CD4-positive, alpha-beta T cell (primary cell): ENCODE results near the gene ETV3L. TPM values are rescaled to one million over a fixed set of nuclear protein-coding genes. Genes with fewer than 3 reads are reported as not detected.

ENCODE experiments used
- ATAC-seq: fragments of 200-7000 bp; cut with Tn5 transposase; one replicate; pipeline ENCODE4 v1.10.0; 2022; ENCODE audit warnings: mild to moderate bottlenecking; ENCODE audit not compliant: poor library complexity
- CTCF ChIA-PET: fragments of 350-600 bp; sonication (Branson Sonifier 250); formaldehyde crosslinking; loops from one replicate; lab custom pipeline; 2021; ENCODE audit warnings: antibody characterized with exemption, inconsistent platforms; lab: Charles Lee
- POLR2A ChIA-PET: fragments of 350-600 bp; sonication (Branson Sonifier 250); formaldehyde crosslinking; loops from one replicate; lab custom pipeline; 2021; ENCODE audit warnings: antibody characterized with exemption, inconsistent platforms; lab: Charles Lee
- DNase-seq, 14 experiments: peaks; one replicate each; pipeline ENCODE4 v3.0.0-alpha.2; 2013 to 2020; ENCODE audit warnings: mixed read lengths in 2 of 14
- H3K27ac ChIP-seq, 2 donors: one replicate each; pipeline versions ENCODE4 v1.5.1 to v1.7.0; 2013; ENCODE audit warnings: low read length in 2 of 2, low read depth in 1 of 2, mild to moderate bottlenecking in 1 of 2
- H3K27me3 ChIP-seq, 2 experiments: 1 replicate in 1 of 2; 2 replicates in 1 of 2; pipeline versions ENCODE4 v1.6.1 to v1.7.0; 2013; ENCODE audit warnings: low read length in 2 of 2, control low read depth in 1 of 2, mild to moderate bottlenecking in 1 of 2, moderate library complexity in 1 of 2; ENCODE audit not compliant: insufficient read depth in 2 of 2, control insufficient read depth in 1 of 2
- H3K36me3 ChIP-seq: one replicate; pipeline ENCODE4 v1.6.1; 2013; ENCODE audit warnings: low read length, control low read depth; ENCODE audit not compliant: insufficient read depth
- H3K4me1 ChIP-seq: one replicate; pipeline ENCODE4 v1.6.1; 2013; ENCODE audit warnings: low read length, control low read depth; ENCODE audit not compliant: insufficient read depth
- H3K4me3 ChIP-seq: one replicate; pipeline ENCODE4 v1.5.1; 2013; ENCODE audit warnings: mild to moderate bottlenecking, low read length, moderate library complexity
- H3K9me3 ChIP-seq, 2 experiments: 1 replicate in 1 of 2; 2 replicates in 1 of 2; pipeline versions ENCODE4 v1.6.1 to v1.7.0; 2013; ENCODE audit warnings: low read length in 2 of 2, mild to moderate bottlenecking in 2 of 2, control low read depth in 1 of 2, moderate library complexity in 1 of 2; ENCODE audit not compliant: control insufficient read depth in 1 of 2, insufficient read depth in 1 of 2
- H3K27ac Mint-ChIP-seq: one replicate; pipeline ENCODE4 v1.8.0; 2020; ENCODE audit warnings: mixed read lengths
- H3K27me3 Mint-ChIP-seq: one replicate; pipeline ENCODE4 v1.8.0; 2021; ENCODE audit warnings: mixed read lengths
- H3K36me3 Mint-ChIP-seq: one replicate; pipeline ENCODE4 v1.8.0; 2021; ENCODE audit warnings: low read depth, mixed read lengths
- H3K4me1 Mint-ChIP-seq: one replicate; pipeline ENCODE4 v1.8.0; 2021; ENCODE audit warnings: low read depth, mixed read lengths
- H3K4me3 Mint-ChIP-seq: one replicate; pipeline ENCODE4 v1.8.0; 2020; ENCODE audit warnings: mild to moderate bottlenecking, mixed read lengths
- H3K9me3 Mint-ChIP-seq: one replicate; pipeline ENCODE4 v1.8.0; 2020; ENCODE audit warnings: mixed read lengths
- intact Hi-C, 2 experiments: fragments of 100-400 bp; cut with DNase I in 1 of 2; cut with micrococcal nuclease in 1 of 2; formaldehyde crosslinking; loops; one replicate each; pipeline versions ENCODE4 v1.15.1 to v1.9.0; 2023 to 2025; cut with DNase I, micrococcal nuclease
- total RNA-seq, 174 experiments: library from RNA in 2 of 174; stranded (reverse) in 2 of 174; gene quantifications; one replicate each; pipeline ENCODE4 v1.2.3 and lab custom pipeline; 2021 to 2026
- TF ChIP-seq, protein P1 (sequence below): fragments of 200-600 bp; IDR thresholded peaks from one replicate; pipeline ENCODE4 v1.8.0; 2022; ENCODE audit warnings: antibody characterized with exemption, mild to moderate bottlenecking

Gene ETV3L
- total RNA-seq, 2 experiments from 2014 or later = not detected

DNA sequence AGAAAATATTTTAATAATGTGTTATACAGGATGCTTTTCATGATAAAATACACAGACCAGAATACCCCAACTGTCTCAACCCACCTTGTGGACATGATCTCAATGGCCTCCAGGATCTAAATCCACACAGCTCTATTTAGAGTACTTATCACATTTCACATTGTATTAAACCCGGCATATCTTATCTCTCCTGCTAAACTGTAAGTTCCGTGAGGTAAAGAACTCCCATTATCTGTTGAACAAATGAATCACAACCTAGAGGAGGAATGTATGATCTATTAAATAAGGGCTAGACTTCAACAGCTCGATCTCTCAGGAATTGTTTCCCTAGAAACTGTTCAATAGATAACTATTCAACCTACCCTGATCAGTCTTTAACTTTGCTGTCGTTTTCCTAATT is 31.7 kb upstream of the ETV3L start:
- CTCF ChIA-PET = interaction anchor here (1.1 kb wide), 1 partner anchor 41 kb away, joined by 3 read pairs; no protein-coding TSS in a partner anchor
- Histone ChIP-seq H3K9me3 (no peaks in the 10 kb centered on the region), H3K4me3 (no peak overlapping the region), H3K4me1 (peaks cover 34% of the 10 kb centered on the region), H3K27ac (no peak overlapping the region), H3K36me3 (peaks cover 86% of the 10 kb centered on the region), H3K27me3 (no peaks in the 10 kb centered on the region)
- Mint-ChIP-seq H3K27me3 (no peaks in the 10 kb centered on the region), H3K4me3 (no peak overlapping the region), H3K4me1 (peaks cover 68% of the 10 kb centered on the region), H3K9me3 (no peaks in the 10 kb centered on the region), H3K36me3 (peaks cover 93% of the 10 kb centered on the region), H3K27ac (peak overlapping the region; percentile 65)
- TF ChIP-seq, protein P1, sequence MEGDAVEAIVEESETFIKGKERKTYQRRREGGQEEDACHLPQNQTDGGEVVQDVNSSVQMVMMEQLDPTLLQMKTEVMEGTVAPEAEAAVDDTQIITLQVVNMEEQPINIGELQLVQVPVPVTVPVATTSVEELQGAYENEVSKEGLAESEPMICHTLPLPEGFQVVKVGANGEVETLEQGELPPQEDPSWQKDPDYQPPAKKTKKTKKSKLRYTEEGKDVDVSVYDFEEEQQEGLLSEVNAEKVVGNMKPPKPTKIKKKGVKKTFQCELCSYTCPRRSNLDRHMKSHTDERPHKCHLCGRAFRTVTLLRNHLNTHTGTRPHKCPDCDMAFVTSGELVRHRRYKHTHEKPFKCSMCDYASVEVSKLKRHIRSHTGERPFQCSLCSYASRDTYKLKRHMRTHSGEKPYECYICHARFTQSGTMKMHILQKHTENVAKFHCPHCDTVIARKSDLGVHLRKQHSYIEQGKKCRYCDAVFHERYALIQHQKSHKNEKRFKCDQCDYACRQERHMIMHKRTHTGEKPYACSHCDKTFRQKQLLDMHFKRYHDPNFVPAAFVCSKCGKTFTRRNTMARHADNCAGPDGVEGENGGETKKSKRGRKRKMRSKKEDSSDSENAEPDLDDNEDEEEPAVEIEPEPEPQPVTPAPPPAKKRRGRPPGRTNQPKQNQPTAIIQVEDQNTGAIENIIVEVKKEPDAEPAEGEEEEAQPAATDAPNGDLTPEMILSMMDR = no peak
- ATAC-seq (no peak), DNase-seq (no peak)
- POLR2A ChIA-PET = no interaction called here
- intact Hi-C loops = loop anchor here in 1 of 2 experiments (10.0 kb wide), 1 partner anchor 316 kb away; the partner anchor contains the start of gene SH2D2A

DNA sequence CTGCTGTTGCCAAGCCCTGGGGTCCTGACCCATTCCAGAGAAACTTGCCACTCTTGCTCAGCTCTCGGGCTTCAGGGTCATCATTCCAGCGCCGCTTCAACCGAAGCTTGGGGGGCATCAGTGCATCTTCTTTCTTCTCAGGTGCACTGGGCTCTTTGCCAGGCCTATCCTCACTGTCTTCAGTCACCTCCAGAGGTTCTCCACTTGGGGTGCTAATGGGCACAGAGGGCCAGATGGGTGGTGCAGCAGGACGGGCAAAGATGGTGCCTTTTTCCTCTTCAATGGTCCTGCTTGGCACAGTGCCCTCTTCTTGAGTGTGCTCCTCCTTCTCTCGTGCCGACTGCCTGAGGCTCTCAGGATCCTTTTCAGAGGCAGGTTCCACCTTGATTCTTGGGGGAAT is 25.2 kb upstream of the ETV3L start:
- H3K27ac ChIP-seq = no peak overlapping the region
- ChIA-PET CTCF (no interaction called here), POLR2A (no interaction called here)
- no peak overlapping the region for H3K27ac Mint-ChIP-seq
- peaks cover 5% of the 10 kb centered on the region for H3K4me1 ChIP-seq
- peaks cover 49% of the 10 kb centered on the region for H3K4me1 Mint-ChIP-seq
- peak in 1 of 14 experiments; percentile 32 for DNase-seq
- no peaks in the 10 kb centered on the region for H3K9me3 ChIP-seq
- intact Hi-C loops = no loop called here
- no peaks in the 10 kb centered on the region for H3K27me3 ChIP-seq
- peaks cover 86% of the 10 kb centered on the region for H3K36me3 Mint-ChIP-seq
- H3K9me3 Mint-ChIP-seq = no peaks in the 10 kb centered on the region
- H3K4me3 Mint-ChIP-seq = no peak overlapping the region
- no peak overlapping the region for H3K4me3 ChIP-seq
- ATAC-seq = no peak
- H3K36me3 ChIP-seq = peaks cover 83% of the 10 kb centered on the region
- no peaks in the 10 kb centered on the region for H3K27me3 Mint-ChIP-seq
- TF ChIP-seq, protein P1 = no peak

DNA sequence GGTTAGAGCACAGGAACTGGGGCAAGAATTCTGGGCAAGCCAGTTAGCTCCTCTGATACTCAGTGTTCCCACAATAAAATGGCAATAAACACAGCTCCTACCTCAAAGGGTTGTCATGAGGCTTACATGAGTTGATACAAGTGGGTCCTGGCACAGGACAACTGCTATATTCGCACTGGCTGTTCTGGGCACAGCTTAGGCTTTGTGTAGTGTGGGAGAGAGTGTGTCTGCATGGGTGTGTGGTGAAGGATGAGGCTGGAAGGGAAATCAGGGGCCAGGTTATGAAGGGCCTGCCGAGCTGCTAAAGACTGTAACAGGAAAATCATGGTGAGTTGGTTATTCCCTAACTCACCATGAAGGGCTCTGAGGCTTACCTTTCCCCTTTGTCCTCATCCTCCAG is 19.8 kb upstream of the ETV3L start:
- Mint-ChIP-seq H3K4me1 (peaks cover 36% of the 10 kb centered on the region), H3K9me3 (no peaks in the 10 kb centered on the region), H3K4me3 (no peak overlapping the region), H3K36me3 (peaks cover 37% of the 10 kb centered on the region), H3K27me3 (no peaks in the 10 kb centered on the region), H3K27ac (no peak overlapping the region)
- H3K4me1 ChIP-seq = peaks cover 13% of the 10 kb centered on the region
- no peaks in the 10 kb centered on the region for H3K27me3 ChIP-seq
- no peak overlapping the region for H3K27ac ChIP-seq
- ChIA-PET POLR2A (no interaction called here), CTCF (no interaction called here)
- TF ChIP-seq, protein P1 = no peak
- DNase-seq (no peak), ATAC-seq (no peak)
- H3K9me3 ChIP-seq = no peaks in the 10 kb centered on the region
- H3K36me3 ChIP-seq = peaks cover 35% of the 10 kb centered on the region
- no peak overlapping the region for H3K4me3 ChIP-seq
- intact Hi-C loops = no loop called here
